ENCODE results near the gene SLC9C2. TPM values are rescaled to one million over a fixed set of nuclear protein-coding genes. Genes with fewer than 3 reads are reported as not detected.

SLC9C2 gene
- total RNA-seq, 1 experiment from 2014 or later = not detected

GRCh38 chr1:173580071-173580470 lies 22.8 kb downstream of the SLC9C2 start:
- CTCF ChIA-PET = interaction anchor here (1.0 kb wide), 1 partner anchor 150 kb away, joined by 3 read pairs; no protein-coding TSS in a partner anchor
- TF ChIP-seq ERG (CRISPR knock-in tag; IDR thresholded peaks at IDR 0.05) (no peak), GABPB1 (CRISPR knock-in tag; IDR thresholded peaks at IDR 0.05) (no peak), KAT7 (CRISPR knock-in tag; IDR thresholded peaks at IDR 0.05; ENCODE audit: borderline replicate concordance) (no peak), MYBL2 (CRISPR knock-in tag; IDR thresholded peaks at IDR 0.05) (no peak), ZNF512 (CRISPR knock-in tag; IDR thresholded peaks at IDR 0.05; ENCODE audit: borderline replicate concordance) (no peak), E2F5 (CRISPR knock-in tag; IDR thresholded peaks at IDR 0.05) (no peak), RORB (CRISPR knock-in tag; IDR thresholded peaks at IDR 0.05) (no peak), RELA (CRISPR knock-in tag; IDR thresholded peaks at IDR 0.05; ENCODE audit: borderline replicate concordance) (no peak), USF1 (CRISPR knock-in tag; IDR thresholded peaks at IDR 0.05) (no peak), USF2 (CRISPR knock-in tag; IDR thresholded peaks at IDR 0.05) (no peak)
- H3K4me3 Mint-ChIP-seq = no peak overlapping the region
- no peak for DNase-seq (ENCODE audit: low spot score)
- no peaks in the 10 kb centered on the region for H3K9me3 Mint-ChIP-seq
- POLR2A ChIA-PET = no interaction called here
- H3K36me3 Mint-ChIP-seq = no peaks in the 10 kb centered on the region
- H3K27ac Mint-ChIP-seq = no peak overlapping the region
- no peak for ATAC-seq
- H3K4me1 Mint-ChIP-seq = peaks cover 3% of the 10 kb centered on the region
- H3K27me3 Mint-ChIP-seq (ENCODE audit: low read depth) = no peaks in the 10 kb centered on the region

- H3K36me3 Mint-ChIP-seq = no peaks in the 10 kb centered on the region
- no peaks in the 10 kb centered on the region; the same call in none of the 2 replicates for H3K9me3 Mint-ChIP-seq
- ATAC-seq (no peak), DNase-seq (ENCODE audit: low spot score) (no peak)
- no peak overlapping the region for H3K4me3 Mint-ChIP-seq
- POLR2A ChIA-PET = no interaction called here
- H3K4me1 Mint-ChIP-seq = no peaks in the 10 kb centered on the region
- CTCF ChIA-PET = no interaction called here
- H3K27me3 Mint-ChIP-seq (ENCODE audit: low read depth) = no peaks in the 10 kb centered on the region
- H3K27ac Mint-ChIP-seq = no peak overlapping the region
- TF ChIP-seq NFYB (CRISPR knock-in tag; conservative IDR thresholded peaks at IDR 0.05; ENCODE audit: low read depth) = no peak
- TF ChIP-seq CREB1 (CRISPR knock-in tag; IDR thresholded peaks at IDR 0.05) = no peak
- no peak for TF ChIP-seq ZNF232 (CRISPR knock-in tag; IDR thresholded peaks at IDR 0.05)
- TF ChIP-seq FOXP4 (CRISPR knock-in tag; IDR thresholded peaks at IDR 0.05) = no peak
- TF ChIP-seq MLX (CRISPR knock-in tag; IDR thresholded peaks at IDR 0.05) = no peak
- TF ChIP-seq ATF2 (CRISPR knock-in tag; IDR thresholded peaks at IDR 0.05; ENCODE audit: borderline replicate concordance, low read depth) = no peak
- TF ChIP-seq STAT6 (CRISPR knock-in tag; conservative IDR thresholded peaks at IDR 0.05; ENCODE audit: low read depth) = no peak
- no peak for TF ChIP-seq MYBL2 (CRISPR knock-in tag; IDR thresholded peaks at IDR 0.05)
- TF ChIP-seq ZNF416 (CRISPR knock-in tag; IDR thresholded peaks at IDR 0.05) = no peak
Observed at GRCh38 chr1:173573596-173573995, 29.3 kb downstream of the SLC9C2 start.
